Stimulated activated CD4-positive, alpha-beta T cell treated with anti-CD3 and anti-CD28 coated beads, Interleukin-2, amount 100 ng/mL, for 4 hours (primary cell): ENCODE results near the gene H1-8.
"Not testable (repeated sequence)": the region's sequence is repeated elsewhere in the genome, so short reads cannot be mapped to it uniquely, and the experiment has no call there.

Source experiments
- DNase-seq: peaks from one replicate; pipeline ENCODE4 v3.0.0-alpha.2; 2020; ENCODE audit warnings: low read depth

Gene H1-8, protein sequence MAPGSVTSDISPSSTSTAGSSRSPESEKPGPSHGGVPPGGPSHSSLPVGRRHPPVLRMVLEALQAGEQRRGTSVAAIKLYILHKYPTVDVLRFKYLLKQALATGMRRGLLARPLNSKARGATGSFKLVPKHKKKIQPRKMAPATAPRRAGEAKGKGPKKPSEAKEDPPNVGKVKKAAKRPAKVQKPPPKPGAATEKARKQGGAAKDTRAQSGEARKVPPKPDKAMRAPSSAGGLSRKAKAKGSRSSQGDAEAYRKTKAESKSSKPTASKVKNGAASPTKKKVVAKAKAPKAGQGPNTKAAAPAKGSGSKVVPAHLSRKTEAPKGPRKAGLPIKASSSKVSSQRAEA

DNA sequence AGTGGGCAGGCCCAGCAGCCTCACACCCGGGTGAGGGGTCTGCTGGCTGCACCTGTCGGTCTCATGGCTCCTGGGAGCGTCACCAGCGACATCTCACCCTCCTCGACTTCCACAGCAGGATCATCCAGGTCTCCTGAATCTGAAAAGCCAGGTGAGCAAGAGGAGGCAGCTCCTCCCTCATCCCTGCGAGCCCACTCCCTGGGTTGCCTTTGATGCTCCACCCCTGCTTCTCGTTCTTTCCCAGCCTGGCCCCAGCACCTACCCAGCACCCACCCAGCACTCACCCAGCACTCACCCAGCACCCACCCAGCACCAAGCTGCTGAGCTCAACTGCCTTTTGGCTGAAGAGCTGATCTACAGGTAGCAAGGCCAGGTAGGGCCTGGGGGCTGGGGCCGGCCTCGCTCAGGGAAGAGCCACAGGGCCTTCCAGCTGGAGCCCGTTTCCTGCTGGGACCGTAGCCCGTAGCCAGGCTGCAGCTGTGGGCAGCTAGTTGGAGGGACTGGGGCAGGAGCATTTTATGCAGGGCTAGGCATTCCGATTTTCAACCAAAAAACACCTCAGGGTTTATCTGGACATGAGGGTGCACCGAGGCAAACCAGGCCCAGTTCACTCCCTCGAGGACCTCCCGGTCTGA lies at the start of gene H1-8:
Gene H1-8, plus strand, starts transcription at position 20 of the 635 bp plus-strand sequence. Its CDS starts 44 bp downstream, at position 64.
- DNase-seq: no peak

DNA sequence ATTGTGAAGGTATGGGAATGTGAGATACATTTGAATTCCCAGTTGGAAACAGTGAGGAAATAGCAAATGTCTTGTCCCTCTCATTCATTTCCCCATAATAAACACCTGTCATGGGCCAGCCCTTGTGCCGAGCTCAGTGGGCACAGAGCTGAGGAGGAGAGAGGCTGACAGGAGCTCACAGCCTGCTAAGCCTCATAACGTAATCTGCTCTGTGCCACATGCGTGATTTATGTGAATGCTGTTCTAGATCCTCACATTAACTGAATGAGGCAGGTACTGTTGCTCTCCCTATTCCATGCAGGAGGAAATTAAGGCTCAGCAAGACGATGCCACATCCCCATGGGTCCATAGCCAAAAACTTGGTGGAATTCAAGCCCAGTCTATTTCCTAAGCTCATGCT lies 49.8 kb upstream of the H1-8 start:
- DNase-seq: no peak

DNA sequence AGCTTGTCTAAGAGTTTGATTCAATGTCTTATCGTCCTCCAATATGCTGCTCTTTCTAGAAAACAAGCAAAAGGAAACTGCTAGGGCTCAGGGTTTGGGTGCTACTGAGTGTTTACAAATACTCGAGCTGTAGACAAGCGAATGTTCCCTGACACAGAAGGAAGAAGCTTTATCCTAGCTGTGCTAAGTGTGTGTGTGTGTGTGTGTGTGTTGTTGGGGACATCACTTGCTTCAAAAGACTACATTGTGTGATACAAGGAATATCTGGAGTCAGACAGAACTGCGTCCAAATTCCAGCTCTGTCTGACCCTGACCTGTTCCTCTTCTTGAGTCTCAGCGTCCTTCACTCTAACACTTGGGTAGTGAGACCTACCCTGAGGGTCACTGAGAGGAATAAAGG lies 48.5 kb upstream of the H1-8 start:
- not testable (repeated sequence) for DNase-seq

DNA sequence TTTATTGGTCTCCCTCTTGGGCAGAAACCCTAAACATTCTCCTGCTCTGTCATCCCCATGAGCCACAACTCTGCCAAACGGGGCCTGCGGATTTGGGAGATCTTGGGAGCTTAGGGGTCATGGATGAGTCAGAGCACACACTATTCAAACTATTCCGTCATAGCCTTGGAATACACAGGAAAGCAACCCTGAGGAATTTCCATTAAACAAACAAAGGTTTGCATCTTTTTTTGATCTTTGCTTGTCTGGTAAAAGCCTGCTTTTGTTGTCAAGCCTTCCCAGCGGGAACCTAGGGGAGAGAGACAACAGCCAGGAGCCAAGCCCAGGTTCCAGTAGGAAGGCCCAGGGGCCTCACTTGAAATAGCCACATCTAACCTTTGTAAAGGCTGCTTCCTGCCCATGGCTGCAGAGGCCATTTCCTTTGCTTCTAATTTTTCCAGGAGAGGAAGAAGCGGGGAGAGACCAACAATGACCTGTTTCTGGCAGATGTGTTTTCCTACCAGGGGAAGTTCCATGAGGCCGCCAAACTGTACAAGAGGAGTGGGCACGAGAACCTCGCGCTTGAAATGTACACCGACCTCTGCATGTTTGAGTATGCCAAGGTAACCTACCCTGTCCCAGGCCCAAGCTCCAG lies 47.9 kb upstream of the H1-8 start:
- not testable (repeated sequence) for DNase-seq

DNA sequence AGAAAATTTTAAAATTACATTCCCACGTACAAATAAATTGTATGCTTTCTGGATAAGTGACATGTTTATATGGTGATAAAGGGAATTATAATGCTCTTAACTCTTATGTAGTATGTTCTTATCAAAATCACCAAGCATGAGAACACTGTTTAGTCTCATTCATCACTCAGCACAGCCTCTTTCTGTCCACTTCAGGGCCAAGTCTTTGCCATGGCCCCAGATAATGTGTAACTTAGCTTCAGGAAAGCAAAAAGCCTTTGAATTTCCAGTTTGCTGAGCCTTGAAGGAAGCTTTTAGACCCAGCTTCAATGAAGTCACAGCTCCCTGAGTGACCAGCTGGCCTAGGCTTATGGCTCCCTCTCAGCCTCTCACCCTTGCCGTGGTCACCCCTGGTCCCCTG lies 45.1 kb upstream of the H1-8 start:
- not testable (repeated sequence) for DNase-seq

DNA sequence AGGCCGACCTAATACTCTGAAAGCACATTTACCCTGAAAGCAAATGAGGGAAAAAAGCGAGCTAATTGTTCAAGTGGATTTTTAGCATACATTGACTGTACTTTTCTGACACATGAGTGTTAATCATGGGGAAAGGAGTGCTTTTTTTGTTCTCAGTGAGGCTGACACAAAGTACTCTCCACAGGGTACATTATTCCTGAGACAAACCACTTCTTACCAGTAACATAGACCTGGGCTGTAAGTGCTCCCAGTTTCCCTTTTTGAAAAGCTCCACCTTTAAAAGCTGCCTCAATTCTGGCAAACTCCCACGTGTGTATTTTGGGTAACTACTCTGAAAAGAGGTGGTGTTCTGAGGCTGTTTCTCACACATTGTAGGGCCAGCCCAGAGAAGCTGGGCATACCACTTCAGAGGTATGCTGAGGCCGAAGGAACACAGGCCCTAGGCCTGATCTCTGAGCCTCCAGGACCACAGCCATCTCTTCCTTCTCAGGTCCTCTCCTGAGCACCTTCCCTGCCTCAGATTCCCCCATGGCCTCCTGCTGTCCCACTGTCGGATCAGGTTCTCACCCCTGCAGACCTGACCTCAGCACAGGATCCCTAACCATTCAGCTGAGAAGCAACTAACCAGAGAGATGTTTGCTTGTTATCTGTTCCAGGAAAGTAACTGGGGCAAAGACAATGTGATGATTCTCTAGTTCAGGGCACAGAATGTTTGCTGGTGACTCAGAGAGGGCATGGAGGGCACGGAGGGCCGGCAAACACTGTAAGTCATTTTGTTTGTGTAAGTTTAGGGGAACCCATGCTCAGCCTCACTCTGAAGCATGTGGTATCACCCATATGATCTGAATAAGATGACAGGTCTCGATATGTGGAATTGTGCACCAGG lies 44.1 kb upstream of the H1-8 start:
- not testable (repeated sequence) for DNase-seq

DNA sequence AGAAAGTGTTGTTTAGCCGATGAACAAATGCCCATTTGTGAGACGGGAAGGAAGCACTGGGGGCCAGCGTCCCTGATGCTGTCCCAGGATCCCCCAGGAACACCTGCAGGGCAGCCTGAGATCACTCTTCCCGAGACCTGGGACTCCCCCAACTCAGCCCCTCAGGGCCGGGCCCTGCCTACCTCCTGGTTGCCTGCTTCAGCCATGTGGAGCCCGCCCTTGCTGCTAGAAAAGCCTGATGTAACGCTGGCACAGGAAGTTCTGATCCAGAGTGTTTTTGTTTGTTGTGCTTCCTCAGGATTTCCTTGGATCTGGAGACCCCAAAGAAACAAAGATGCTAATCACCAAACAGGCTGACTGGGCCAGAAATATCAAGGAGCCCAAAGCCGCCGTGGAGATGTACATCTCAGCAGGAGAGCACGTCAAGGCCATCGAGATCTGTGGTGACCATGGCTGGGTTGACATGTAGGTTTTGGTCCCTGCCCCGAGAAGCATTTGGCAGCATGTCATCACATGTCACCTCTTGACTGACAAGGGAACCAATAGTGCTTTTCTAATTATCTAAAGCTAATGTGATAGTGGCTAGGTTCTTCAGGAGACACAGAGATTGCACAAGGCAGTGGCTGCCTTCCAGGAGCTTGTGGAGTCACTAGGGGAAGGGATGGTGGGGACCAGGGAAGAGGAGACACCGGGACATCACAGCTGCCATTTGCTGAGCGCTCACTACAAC lies 43.2 kb upstream of the H1-8 start:
- not testable (repeated sequence) for DNase-seq

DNA sequence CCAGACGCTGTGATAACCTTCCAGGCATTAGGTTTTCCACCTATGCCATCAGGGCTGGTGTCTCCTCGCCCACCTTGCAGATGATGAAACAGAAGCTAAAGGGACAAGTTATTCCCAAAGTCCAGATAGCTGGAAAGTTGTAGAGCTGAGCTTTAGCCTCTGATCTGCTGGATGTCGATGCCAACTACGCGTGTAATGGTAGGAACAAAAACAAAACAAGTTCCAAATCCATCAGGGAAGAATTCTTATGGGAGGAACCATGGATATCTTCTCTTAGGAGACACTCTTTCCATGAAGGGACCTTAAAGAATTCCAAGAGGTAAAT lies 42.7 kb upstream of the H1-8 start:
- DNase-seq: no peak

DNA sequence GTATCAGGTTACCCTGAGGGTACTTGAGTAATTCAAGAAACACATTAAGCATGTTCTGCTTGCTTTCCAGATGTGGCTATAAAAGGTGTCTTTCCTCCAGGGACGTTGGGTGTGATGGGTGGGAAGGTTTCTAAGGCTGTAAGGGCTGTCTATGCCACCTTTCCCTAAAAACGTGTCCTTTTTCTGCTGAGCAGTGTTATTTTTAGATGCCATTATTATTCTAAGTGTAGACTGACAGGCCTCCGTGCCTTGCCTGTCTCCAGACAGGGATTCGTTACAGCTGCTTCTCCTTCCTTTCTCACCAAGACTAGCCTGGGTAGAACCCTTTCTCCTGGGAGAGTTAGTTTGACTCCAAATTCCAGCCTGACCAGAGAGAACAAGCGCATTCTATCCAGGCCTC lies 41.3 kb upstream of the H1-8 start:
- no peak for DNase-seq

DNA sequence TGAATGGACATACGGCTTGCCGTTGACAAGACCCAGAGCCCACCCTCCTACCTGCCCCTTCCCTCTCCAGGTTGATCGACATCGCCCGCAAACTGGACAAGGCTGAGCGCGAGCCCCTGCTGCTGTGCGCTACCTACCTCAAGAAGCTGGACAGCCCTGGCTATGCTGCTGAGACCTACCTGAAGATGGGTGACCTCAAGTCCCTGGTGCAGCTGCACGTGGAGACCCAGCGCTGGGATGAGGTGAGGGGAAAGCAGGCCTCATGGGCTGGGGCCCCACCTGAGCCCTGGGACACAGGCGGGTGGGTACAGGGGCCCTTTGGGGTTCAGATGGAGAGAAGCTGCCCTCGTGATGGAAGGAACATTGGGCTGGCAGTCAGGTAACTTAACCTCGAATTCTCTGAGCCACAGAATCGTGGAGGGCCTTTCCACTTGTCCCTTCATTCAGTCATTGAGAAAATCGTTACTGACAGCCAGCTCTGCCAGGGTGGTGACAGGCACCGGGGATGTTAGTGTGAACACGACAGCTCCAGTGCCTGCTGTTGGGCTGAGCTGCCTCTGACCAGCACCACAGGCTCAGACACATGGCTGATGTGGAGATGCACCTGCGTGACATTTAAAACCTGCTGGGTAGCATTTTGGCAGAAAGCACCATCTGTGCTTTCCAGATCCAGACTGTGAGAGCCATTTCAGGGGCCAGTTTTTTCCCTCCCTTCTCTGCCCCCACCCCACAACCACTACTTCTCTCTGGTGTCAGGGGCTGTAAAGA lies 40.1 kb upstream of the H1-8 start:
- DNase-seq: no peak

DNA sequence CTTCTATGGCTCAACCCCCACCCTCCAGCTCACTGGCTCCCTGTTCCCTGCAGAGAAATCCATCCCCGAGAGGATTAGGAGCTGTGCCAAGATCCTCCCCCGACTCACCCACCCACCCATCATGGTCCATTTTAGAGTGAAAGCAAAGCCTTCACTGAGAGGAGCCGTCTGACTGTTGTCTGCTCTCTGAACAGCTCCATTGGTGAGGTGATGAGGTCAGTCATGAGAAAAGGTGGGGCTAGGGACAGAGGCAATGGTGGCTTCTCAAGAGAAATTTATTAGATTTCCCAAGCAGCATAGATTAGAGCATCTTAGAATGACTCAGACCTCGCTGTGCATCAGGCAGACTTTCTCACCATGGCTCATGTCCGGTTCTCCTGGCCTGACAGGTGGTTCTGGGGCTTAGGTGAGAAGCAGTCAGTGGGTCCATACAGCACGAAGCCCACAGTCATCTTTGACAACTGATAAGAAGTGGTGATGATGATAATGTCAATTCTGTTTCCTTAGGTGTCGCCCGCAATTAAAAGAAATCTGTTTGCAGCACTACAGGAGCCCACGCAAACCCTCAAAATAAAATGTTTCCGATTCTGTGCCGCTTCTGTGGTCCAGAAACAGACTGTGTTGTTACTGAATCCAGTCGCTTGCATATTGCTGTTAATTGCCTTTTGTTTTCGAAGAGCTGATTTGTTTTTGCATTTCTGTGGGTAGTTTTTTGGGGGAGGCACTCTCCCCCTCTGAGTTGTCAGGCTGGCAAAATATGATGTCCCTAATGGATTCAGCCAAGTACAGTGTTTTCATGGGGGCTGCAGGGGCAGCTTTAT lies 39.3 kb upstream of the H1-8 start:
- DNase-seq: no peak

DNA sequence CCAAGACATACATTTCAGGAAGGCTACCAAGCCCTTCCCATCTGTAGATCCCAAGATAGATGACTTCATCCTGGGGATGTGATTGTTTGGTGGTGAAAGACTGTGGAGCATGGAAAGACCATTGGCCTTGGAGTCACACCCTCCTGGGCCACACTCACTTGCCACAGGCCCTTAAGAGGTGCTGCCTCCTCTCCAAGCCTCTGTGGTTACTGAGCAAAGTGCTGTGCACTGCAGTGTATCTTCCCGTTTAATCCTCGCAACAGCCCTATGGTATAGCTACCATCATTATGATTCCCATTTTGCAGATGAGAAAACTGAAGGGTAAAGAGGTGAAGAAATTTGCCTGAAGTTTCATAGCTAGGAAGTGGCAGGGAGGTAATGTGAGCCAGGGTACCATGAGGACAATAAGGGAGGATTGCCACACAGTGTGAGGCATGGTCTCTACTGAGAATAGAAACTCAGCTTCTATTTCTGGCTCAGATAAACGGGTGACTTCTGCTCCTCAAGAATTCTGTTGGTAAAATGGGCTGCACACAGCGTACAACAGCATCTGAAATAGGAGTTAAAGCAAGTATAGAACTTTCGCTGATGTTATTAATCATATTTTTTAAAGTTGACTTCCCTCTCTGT lies 38.4 kb upstream of the H1-8 start:
- no peak for DNase-seq

DNA sequence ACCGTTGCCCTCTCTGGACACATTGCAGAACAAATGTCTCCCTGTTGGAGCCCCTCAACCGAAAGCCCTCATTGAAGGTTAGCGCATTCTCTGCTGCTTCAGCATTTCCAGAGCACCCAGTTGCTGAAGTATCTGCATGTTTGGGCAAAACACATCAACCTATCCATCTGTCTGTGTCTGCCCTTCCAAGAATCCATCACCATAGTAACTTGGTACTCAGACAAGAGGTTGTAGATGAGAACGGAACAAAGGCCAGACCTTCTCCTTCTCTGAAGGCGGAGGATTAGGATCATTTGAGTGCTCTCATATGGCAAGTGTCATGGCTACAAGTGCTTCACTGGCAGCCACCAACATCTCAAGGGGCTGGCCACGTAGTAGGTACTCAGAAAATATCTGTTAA lies 37.6 kb upstream of the H1-8 start:
- DNase-seq: no peak

DNA sequence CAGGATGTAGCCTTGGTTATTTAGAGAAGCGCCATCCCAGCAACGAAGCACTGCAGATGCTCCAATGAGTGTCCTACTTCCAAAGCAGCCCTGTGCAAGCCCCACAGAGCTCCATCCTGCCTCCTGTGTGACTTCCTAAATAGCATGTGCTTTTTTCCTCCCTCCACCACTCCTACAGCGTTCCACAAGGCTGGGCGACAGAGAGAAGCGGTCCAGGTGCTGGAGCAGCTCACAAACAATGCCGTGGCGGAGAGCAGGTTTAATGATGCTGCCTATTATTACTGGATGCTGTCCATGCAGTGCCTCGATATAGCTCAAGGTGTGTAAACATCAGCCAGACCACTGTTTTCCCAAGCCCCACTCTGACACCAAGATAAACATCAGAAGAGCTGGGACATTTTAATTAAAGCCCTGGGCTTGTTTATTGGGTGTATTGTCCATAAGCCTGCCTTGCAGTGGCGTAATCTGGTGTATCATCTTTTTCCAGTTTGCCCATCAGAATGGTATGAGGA lies 36.7 kb upstream of the H1-8 start:
- DNase-seq: no peak

DNA sequence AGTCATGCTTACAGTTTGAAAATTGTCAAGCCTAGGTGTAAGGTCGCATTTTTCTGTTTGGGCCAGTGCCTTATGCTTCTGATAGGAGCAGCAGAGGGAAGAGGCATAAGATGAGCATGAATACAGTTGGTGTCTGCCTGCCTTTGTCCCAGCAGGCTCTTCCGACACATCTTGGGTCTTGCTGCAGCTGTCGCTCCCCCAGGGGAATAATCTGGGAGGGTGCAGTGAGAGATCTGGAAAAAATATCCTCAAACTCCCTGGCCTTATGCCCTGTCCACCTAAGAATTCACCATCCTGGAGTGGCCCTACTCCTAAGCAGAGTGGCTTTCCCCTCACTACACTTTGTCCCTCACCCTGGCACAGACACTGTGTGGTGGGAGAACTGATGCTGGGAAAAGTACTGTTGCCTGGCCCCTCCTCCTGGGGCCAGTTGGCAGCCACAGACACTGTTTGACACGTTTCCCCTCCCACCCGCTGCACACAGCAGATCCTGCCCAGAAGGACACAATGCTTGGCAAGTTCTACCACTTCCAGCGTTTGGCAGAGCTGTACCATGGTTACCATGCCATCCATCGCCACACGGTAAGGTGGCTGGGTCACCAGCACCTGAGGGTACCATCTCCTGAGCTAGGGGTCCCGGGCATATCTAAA lies 35.7 kb upstream of the H1-8 start:
- no peak for DNase-seq

DNA sequence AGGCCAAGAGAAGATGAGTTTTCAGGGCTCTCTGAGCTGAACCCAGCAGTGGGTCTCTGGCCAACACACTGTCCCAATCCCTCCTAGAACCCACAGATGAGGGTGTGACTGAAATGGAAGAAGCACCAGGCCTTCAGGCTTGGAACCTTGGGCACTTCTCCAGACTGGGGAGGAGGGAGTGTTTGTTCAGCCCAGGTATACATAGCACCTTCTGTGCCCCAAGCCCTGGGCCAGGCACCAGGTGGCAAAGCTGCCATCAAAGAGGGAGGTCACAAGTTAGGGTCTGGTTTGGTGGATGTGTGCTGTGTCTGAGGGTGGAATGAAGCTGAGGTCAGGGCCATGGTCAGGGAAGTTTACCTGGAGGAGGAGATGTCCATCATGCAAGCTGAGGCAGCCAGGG lies 30.4 kb upstream of the H1-8 start:
- no peak for DNase-seq

DNA sequence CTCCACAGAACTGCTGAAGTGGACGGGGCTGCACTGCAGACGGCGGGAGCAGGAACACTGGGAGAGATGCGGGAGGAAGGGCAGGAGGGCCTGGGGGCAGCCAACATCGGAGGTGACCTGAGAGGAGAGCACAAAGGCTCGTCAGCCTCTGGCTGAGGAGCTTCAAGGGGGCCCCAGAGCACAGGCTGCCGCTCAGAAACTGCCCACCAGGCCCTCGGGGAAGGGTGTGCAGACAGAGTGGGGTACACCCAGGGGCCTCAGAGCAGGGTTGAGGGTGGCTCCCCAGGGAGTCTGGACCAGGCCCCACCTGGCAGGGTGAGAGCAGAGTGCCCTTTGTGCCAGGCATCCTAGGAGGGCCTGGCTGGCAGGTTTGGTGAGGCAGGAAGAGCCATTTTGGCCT lies 29.3 kb upstream of the H1-8 start:
- no peak for DNase-seq

DNA sequence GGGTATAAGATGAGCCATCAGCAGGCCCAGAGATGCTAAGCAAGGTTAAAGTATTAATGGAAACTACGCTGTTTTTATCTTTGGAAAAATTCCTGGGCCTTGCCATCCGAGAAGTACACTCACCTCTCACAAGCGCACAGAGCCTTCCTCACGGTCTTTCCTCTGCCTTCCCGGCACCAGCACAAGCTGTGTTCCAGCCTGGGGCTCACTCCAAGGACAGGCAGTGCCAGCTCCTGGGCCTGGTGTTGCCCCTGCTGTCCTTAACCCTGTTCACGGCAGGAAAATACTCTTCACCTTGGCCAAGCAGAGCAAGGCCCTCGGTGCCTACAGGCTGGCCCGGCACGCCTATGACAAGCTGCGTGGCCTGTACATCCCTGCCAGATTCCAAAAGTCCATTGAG lies 28.9 kb upstream of the H1-8 start:
- DNase-seq: no peak

DNA sequence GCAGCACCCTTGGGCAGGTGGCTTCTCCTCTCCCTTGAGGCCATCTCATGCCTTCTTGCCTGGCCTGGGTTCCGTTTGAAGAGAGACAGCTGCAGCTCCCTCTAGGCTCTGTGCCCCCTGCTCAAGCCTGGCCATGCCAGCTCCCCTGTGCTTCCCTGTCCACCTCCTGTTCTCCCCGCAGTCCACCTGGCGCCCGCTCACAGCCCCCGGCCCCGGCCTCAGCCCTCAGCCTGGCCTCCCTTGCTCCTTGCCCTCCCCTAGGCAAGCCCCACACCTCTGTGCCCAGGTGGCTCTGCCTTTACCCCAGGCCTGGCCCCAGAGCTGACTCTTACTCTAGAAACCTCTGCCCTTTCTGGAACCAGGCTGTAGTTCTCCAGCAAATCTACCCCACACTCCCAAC lies 28.4 kb upstream of the H1-8 start:
- DNase-seq: no peak
